ENCODE data around the gene NUMA1. TPM values are rescaled to one million over a fixed set of nuclear protein-coding genes. Genes with fewer than 3 reads are reported as not detected.

Gene NUMA1
- total RNA-seq, 1 experiment from 2014 or later = 109 TPM

- intact Hi-C loops (cut with micrococcal nuclease) = loop anchor here (1.0 kb wide), 3 partner anchors 66 to 340 kb away; no protein-coding TSS in a partner anchor
- peak overlapping the region; percentile 70 for H3K27ac Mint-ChIP-seq (ENCODE audit: low read depth, unreplicated experiment)
- H3K9me3 Mint-ChIP-seq (ENCODE audit: unreplicated experiment) = no peaks in the 10 kb centered on the region
- ChIA-PET POLR2A (interaction anchor here (0.7 to 4.5 kb wide), 11 partner anchors 10 to 69 kb away, joined by 3 to 29 read pairs (median 5); partner anchors contain the start of gene LAMTOR1), CTCF (interaction anchor here (0.6 to 8.8 kb wide), 38 partner anchors 9 to 341 kb away, joined by 3 to 155 read pairs (median 7); partner anchors contain the start of gene LAMTOR1)
- TF ChIP-seq, protein P1, sequence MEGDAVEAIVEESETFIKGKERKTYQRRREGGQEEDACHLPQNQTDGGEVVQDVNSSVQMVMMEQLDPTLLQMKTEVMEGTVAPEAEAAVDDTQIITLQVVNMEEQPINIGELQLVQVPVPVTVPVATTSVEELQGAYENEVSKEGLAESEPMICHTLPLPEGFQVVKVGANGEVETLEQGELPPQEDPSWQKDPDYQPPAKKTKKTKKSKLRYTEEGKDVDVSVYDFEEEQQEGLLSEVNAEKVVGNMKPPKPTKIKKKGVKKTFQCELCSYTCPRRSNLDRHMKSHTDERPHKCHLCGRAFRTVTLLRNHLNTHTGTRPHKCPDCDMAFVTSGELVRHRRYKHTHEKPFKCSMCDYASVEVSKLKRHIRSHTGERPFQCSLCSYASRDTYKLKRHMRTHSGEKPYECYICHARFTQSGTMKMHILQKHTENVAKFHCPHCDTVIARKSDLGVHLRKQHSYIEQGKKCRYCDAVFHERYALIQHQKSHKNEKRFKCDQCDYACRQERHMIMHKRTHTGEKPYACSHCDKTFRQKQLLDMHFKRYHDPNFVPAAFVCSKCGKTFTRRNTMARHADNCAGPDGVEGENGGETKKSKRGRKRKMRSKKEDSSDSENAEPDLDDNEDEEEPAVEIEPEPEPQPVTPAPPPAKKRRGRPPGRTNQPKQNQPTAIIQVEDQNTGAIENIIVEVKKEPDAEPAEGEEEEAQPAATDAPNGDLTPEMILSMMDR (IDR thresholded peaks at IDR 0.05; ENCODE audit: unreplicated experiment) = peak; percentile 77
- no peaks in the 10 kb centered on the region for H3K4me1 Mint-ChIP-seq (ENCODE audit: insufficient read depth, unreplicated experiment)
- DNase-seq (ENCODE audit: unreplicated experiment) = peak; percentile 69
- H3K4me3 Mint-ChIP-seq (ENCODE audit: unreplicated experiment) = no peak overlapping the region
- no peaks in the 10 kb centered on the region for H3K27me3 Mint-ChIP-seq (ENCODE audit: insufficient read depth, unreplicated experiment)
- H3K36me3 Mint-ChIP-seq (ENCODE audit: insufficient read depth, unreplicated experiment) = peaks cover 18% of the 10 kb centered on the region
- no TSS peak for BruUV-seq (replicated peaks)
Measured at GRCh38 chr11:72091292-72091691, 10.9 kb upstream of the NUMA1 start.

GRCh38 chr11:72088076-72088808 is 7.9 kb upstream of the NUMA1 start:
- Mint-ChIP-seq H3K4me1 (ENCODE audit: insufficient read depth, unreplicated experiment) (peaks cover 8% of the 10 kb centered on the region), H3K9me3 (ENCODE audit: unreplicated experiment) (no peaks in the 10 kb centered on the region), H3K4me3 (ENCODE audit: unreplicated experiment) (no peak overlapping the region), H3K27ac (ENCODE audit: low read depth, unreplicated experiment) (no peak overlapping the region), H3K36me3 (ENCODE audit: insufficient read depth, unreplicated experiment) (peaks cover 7% of the 10 kb centered on the region), H3K27me3 (ENCODE audit: insufficient read depth, unreplicated experiment) (no peaks in the 10 kb centered on the region)
- ChIA-PET CTCF (interaction anchor here (0.5 to 5.6 kb wide), 6 partner anchors 40 to 1098 kb away, joined by 3 to 45 read pairs (median 4); no protein-coding TSS in a partner anchor), POLR2A (interaction anchor here (5.2 kb wide), 1 partner anchor 11 kb away, joined by 42 read pairs; no protein-coding TSS in a partner anchor)
- BruUV-seq (replicated peaks) = no TSS peak
- TF ChIP-seq, protein P1 (IDR thresholded peaks at IDR 0.05; ENCODE audit: unreplicated experiment) = no peak
- intact Hi-C loops (cut with micrococcal nuclease) = no loop called here
- no peak for DNase-seq (ENCODE audit: unreplicated experiment)

GRCh38 chr11:72085621-72086351 is 5.4 kb upstream of the NUMA1 start:
- Mint-ChIP-seq H3K27me3 (ENCODE audit: insufficient read depth, unreplicated experiment) (no peaks in the 10 kb centered on the region), H3K9me3 (ENCODE audit: unreplicated experiment) (no peaks in the 10 kb centered on the region), H3K36me3 (ENCODE audit: insufficient read depth, unreplicated experiment) (peaks cover 13% of the 10 kb centered on the region), H3K4me1 (ENCODE audit: insufficient read depth, unreplicated experiment) (peaks cover 23% of the 10 kb centered on the region), H3K4me3 (ENCODE audit: unreplicated experiment) (no peak overlapping the region), H3K27ac (ENCODE audit: low read depth, unreplicated experiment) (no peak overlapping the region)
- intact Hi-C loops (cut with micrococcal nuclease) = no loop called here
- no TSS peak for BruUV-seq (replicated peaks)
- ChIA-PET CTCF (interaction anchor here (0.5 to 5.6 kb wide), 12 partner anchors 8 to 1125 kb away, joined by 3 to 45 read pairs (median 6); no protein-coding TSS in a partner anchor), POLR2A (interaction anchor here (0.6 to 5.2 kb wide), 11 partner anchors 9 to 274 kb away, joined by 3 to 42 read pairs (median 5); no protein-coding TSS in a partner anchor)
- no peak for DNase-seq (ENCODE audit: unreplicated experiment)
- TF ChIP-seq, protein P1 (IDR thresholded peaks at IDR 0.05; ENCODE audit: unreplicated experiment) = no peak

- Mint-ChIP-seq H3K27ac (ENCODE audit: low read depth, unreplicated experiment) (no peak overlapping the region), H3K4me1 (ENCODE audit: insufficient read depth, unreplicated experiment) (peaks cover 27% of the 10 kb centered on the region), H3K4me3 (ENCODE audit: unreplicated experiment) (no peak overlapping the region), H3K9me3 (ENCODE audit: unreplicated experiment) (no peaks in the 10 kb centered on the region), H3K36me3 (ENCODE audit: insufficient read depth, unreplicated experiment) (peaks cover 13% of the 10 kb centered on the region), H3K27me3 (ENCODE audit: insufficient read depth, unreplicated experiment) (no peaks in the 10 kb centered on the region)
- BruUV-seq (replicated peaks) = no TSS peak
- intact Hi-C loops (cut with micrococcal nuclease) = no loop called here
- POLR2A ChIA-PET = interaction anchor here (0.7 to 5.2 kb wide), 11 partner anchors 10 to 138 kb away, joined by 3 to 42 read pairs (median 6); no protein-coding TSS in a partner anchor
- DNase-seq (ENCODE audit: unreplicated experiment) = no peak
- TF ChIP-seq, protein P1 (IDR thresholded peaks at IDR 0.05; ENCODE audit: unreplicated experiment) = no peak
- CTCF ChIA-PET = interaction anchor here (0.5 to 5.6 kb wide), 11 partner anchors 9 to 1126 kb away, joined by 3 to 45 read pairs (median 7); no protein-coding TSS in a partner anchor
Measured at GRCh38 chr11:72084965-72085364, 4.6 kb upstream of the NUMA1 start.
